Right lobe of liver (tissue), 6 donors: ENCODE measurements around the gene TRMT1. TPM values are rescaled to one million over a fixed set of nuclear protein-coding genes. Genes with fewer than 3 reads are reported as not detected.

ENCODE experiments used
- ATAC-seq, 4 donors: fragments of 200-7000 bp; cut with Tn5 transposase; one replicate each; pipeline ENCODE4 v1.9.1; 2020; ENCODE audit warnings: mild to moderate bottlenecking in 4 of 4, moderate library complexity in 4 of 4
- DNase-seq, 3 donors: peaks; one replicate each; pipeline ENCODE4 v3.0.0-alpha.2; 2020
- H3K27ac ChIP-seq, 3 donors: fragments of 200-600 bp; one replicate each; pipeline ENCODE4 v1.8.0; 2022
- H3K27me3 ChIP-seq, 2 donors: fragments of 200-600 bp; one replicate each; pipeline ENCODE4 v1.8.0; 2022
- H3K36me3 ChIP-seq, 4 donors: fragments of 200-600 bp; sonication (generic) in 1 of 4; one replicate each; pipeline versions ENCODE4 v1.5.1 to v1.8.0; 2017 to 2022; ENCODE audit warnings: control low read depth in 1 of 4
- H3K4me1 ChIP-seq, 4 donors: fragments of 200-600 bp; sonication (generic) in 1 of 4; one replicate each; pipeline versions ENCODE4 v1.5.1 to v1.8.0; 2017 to 2022; ENCODE audit warnings: control low read depth in 1 of 4
- H3K4me3 ChIP-seq, 3 donors: fragments of 200-600 bp; one replicate each; pipeline ENCODE4 v1.8.0; 2022
- H3K9me3 ChIP-seq, 4 donors: fragments of 200-600 bp; sonication (generic) in 1 of 4; one replicate each; pipeline versions ENCODE4 v1.5.1 to v1.8.0; 2017 to 2022; ENCODE audit warnings: control low read depth in 1 of 4
- CTCF ChIP-seq, 4 donors: fragments of 200-600 bp in 3 of 4; fragments of 450-650 bp in 1 of 4; IDR thresholded peaks; one replicate each; pipeline versions ENCODE4 v1.5.1 to v1.8.0; 2016 to 2022; ENCODE audit warnings: antibody characterized with exemption in 4 of 4, mild to moderate bottlenecking in 2 of 4
- POLR2A ChIP-seq: fragments of 450-650 bp; IDR thresholded peaks from one replicate; pipeline ENCODE4 v1.6.1; 2017; ENCODE audit warnings: antibody characterized with exemption, mild to moderate bottlenecking
- WGBS: methylation state at CpG from one replicate; pipeline ENCODE4 v1.1.6; 2018; ENCODE audit warnings: low coverage, low lambda C conversion rate; ENCODE audit not compliant: insufficient coverage; ENCODE audit errors: missing lambda C conversion rate; 5-methylcytosine and 5-hydroxymethylcytosine counted together
- intact Hi-C, 2 donors: fragments of 100-400 bp; cut with DNase I; formaldehyde crosslinking; loops; one replicate each; pipeline versions ENCODE4 v1.11.2 to v1.14.1; 2022
- total RNA-seq, 6 experiments: library from RNA; depleted of rRNA in 2 of 6; stranded (reverse); fragments of >200 nt in 2 of 6; fragmentation: NEBNext Ultra II Directional in 3 of 6; extraction: Animal tissue kit (Norgen Biotek cat#: 25700) in 3 of 6; gene quantifications; one replicate each; pipeline versions ENCODE4 v1.1.0 to v1.2.4, GENCODE V29; 2016 to 2023
- donor health status: DM: no; HTN: yes; CAD: no.
- donor health status: DM: no; HTN: no; CAD: no.
- donor health status: DM: no; HTN: no; CAD: no.
- donor health status: DM: no; HTN: yes; CAD: no.
- donor health status: DM: no; HTN: yes; CAD: no.

The TRMT1 gene
- total RNA-seq, 6 experiments from 2014 or later: 15.0 to 20.5 (median 17.2) TPM

DNA sequence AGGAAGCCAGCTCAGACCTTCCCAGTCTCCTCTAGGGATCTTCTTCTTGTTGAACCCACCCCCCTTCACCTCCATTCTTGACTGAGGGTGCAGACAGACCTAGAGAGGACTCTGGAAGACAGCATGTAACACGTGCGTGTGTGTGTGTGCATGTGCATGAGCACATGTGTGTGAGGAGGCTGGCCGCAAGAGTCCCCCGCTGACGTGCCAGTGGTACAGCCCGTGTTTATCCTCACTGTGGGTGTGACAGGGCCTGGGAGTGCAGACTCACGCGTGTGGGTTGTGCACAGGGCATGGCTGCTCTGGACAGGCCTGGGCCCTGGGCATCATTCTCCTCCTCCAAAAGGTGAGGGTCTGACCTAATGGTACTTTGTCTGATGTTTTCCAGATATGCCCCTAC, 40.2 kb downstream of the TRMT1 start:
- TF ChIP-seq POLR2A (no peak), CTCF (IDR thresholded peaks at IDR 0.05) (no peak)
- Histone ChIP-seq H3K9me3 (no peaks in the 10 kb centered on the region), H3K27me3 (no peaks in the 10 kb centered on the region), H3K4me3 (no peak overlapping the region), H3K4me1 (peaks cover 0 to 12% (median 0%) of the 10 kb centered on the region in 4 donors), H3K27ac (no peak overlapping the region), H3K36me3 (no peaks in the 10 kb centered on the region)
- DNase-seq (no peak), ATAC-seq (no peak)
- 80% methylated on average over 1 of the region's 8 CpGs for whole genome bisulfite sequencing
- intact Hi-C loops: no loop called here

DNA sequence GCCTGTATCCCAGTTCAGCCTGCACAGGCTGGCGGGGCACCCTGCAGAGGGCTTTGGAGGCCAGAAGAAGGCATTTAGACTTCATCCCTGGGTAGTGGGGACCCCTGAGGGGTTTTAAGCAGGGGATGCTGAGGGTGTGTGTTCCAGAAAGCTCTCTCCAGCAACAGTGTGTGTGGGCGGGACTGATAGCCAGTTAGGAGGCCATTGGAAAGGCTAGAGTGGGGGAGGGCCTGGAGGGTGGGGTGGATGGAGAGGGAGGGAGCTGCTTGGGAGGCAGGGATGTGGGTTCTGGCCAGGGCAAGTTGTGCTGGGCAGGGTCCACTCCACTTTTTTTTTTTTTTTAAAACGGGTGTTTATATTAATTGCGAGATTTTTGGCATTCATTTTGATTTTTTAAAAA, 42.2 kb downstream of the TRMT1 start:
- peaks cover 0 to 8% (median 0%) of the 10 kb centered on the region in 4 donors for H3K4me1 ChIP-seq
- no peaks in the 10 kb centered on the region for H3K36me3 ChIP-seq
- no peaks in the 10 kb centered on the region for H3K9me3 ChIP-seq
- TF ChIP-seq POLR2A (no peak), CTCF (IDR thresholded peaks at IDR 0.05) (no peak)
- no peak for DNase-seq
- H3K27me3 ChIP-seq: no peaks in the 10 kb centered on the region
- 67% methylated on average over 2 of the region's 4 CpGs for WGBS
- H3K4me3 ChIP-seq: no peak overlapping the region
- no peak overlapping the region for H3K27ac ChIP-seq
- no peak for ATAC-seq
- intact Hi-C loops: no loop called here

DNA sequence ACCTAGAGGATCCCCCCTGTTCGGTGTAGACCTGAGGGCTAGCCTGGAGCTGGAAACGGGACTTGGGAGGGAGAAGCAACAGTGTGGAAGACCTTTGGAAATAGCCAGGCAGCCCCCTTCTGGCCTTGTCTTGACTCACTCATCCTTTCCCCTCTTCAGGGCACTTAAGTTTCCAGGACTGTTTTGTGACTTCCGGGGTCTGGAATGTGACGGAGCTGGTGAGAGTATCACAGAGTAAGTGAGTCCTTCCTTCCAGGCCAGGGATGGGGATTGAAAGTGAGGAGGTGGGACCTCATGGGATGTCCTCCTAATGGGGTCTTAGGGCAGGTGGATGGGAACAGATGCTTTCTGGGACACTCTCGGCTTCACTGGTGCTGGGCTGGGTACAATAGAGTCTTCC, 43.3 kb downstream of the TRMT1 start:
- no peak for ATAC-seq
- H3K27ac ChIP-seq: no peak overlapping the region
- H3K27me3 ChIP-seq: no peaks in the 10 kb centered on the region
- 86% methylated on average over 2 of the region's 5 CpGs for WGBS
- no peak for DNase-seq
- intact Hi-C loops: no loop called here
- H3K4me1 ChIP-seq: no peaks in the 10 kb centered on the region
- no peak overlapping the region for H3K4me3 ChIP-seq
- H3K9me3 ChIP-seq: no peaks in the 10 kb centered on the region
- H3K36me3 ChIP-seq: no peaks in the 10 kb centered on the region
- TF ChIP-seq POLR2A (no peak), CTCF (IDR thresholded peaks at IDR 0.05) (no peak)

GRCh38 chr19:13072188-13072908, 44.2 kb downstream of the TRMT1 start:
- 79% methylated on average over 5 of the region's 9 CpGs for WGBS
- H3K27ac ChIP-seq: no peak overlapping the region

More at GRCh38 chr19:13072188-13072908, 44.2 kb downstream of the TRMT1 start:
- Histone ChIP-seq H3K9me3 (no peaks in the 10 kb centered on the region), H3K27me3 (no peaks in the 10 kb centered on the region), H3K4me1 (no peaks in the 10 kb centered on the region), H3K36me3 (no peaks in the 10 kb centered on the region), H3K4me3 (no peak overlapping the region)
- DNase-seq: no peak
- no peak for ATAC-seq
- no peak for TF ChIP-seq CTCF (IDR thresholded peaks at IDR 0.05)
- intact Hi-C loops: no loop called here
